Right lobe of liver (tissue), 4 donors: ENCODE results near the gene SLC6A8.

Experiments
- POLR2A ChIP-seq: fragments of 450-650 bp; IDR thresholded peaks from one replicate; pipeline ENCODE4 v1.6.1; 2017; ENCODE audit warnings: antibody characterized with exemption, mild to moderate bottlenecking
- TF ChIP-seq, protein P1 (sequence below), 4 donors: fragments of 200-600 bp in 3 of 4; fragments of 450-650 bp in 1 of 4; IDR thresholded peaks; one replicate each; pipeline versions ENCODE4 v1.5.1 to v1.8.0; 2016 to 2022; ENCODE audit warnings: antibody characterized with exemption in 4 of 4, mild to moderate bottlenecking in 2 of 4
- donor health status: DM: no; HTN: no; CAD: no.
- donor health status: DM: no; HTN: no; CAD: no.
- donor health status: DM: no; HTN: yes; CAD: no.

DNA sequence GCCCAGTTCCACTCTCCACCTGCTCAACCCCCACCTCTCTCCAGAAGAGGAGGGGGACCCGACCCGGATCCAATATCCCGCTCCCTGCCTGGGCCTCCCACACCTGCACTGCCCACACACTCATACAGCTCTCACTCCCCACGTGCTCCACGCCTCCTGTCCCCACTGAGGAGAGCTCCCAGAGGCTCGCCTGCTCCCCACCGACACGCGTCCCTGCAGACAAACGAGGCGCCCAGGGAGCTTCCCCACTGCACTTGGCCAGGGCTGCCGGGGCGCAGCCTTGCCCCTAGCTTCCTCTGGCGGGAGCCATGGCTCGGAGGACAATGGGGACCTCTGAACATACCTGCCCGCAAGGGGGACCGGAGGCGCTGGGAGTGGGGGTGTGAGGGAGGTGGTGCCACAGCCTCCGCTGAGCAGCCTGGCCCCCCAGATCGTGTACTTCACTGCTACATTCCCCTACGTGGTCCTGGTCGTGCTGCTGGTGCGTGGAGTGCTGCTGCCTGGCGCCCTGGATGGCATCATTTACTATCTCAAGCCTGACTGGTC lies 5.0 kb downstream of the SLC6A8 start:
- TF ChIP-seq POLR2A, result no peak
- TF ChIP-seq, protein P1, sequence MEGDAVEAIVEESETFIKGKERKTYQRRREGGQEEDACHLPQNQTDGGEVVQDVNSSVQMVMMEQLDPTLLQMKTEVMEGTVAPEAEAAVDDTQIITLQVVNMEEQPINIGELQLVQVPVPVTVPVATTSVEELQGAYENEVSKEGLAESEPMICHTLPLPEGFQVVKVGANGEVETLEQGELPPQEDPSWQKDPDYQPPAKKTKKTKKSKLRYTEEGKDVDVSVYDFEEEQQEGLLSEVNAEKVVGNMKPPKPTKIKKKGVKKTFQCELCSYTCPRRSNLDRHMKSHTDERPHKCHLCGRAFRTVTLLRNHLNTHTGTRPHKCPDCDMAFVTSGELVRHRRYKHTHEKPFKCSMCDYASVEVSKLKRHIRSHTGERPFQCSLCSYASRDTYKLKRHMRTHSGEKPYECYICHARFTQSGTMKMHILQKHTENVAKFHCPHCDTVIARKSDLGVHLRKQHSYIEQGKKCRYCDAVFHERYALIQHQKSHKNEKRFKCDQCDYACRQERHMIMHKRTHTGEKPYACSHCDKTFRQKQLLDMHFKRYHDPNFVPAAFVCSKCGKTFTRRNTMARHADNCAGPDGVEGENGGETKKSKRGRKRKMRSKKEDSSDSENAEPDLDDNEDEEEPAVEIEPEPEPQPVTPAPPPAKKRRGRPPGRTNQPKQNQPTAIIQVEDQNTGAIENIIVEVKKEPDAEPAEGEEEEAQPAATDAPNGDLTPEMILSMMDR (IDR thresholded peaks at IDR 0.05), result no peak
